Erythroblast (primary cell): ENCODE measurements around the gene PRICKLE2.

Source experiments
- GATA1 ChIP-seq: IDR thresholded peaks from 2 replicates; pipeline ENCODE4 v1.6.1; 2011; ENCODE audit warnings: low read depth, mild to moderate bottlenecking, control low read depth, low read length, moderate library complexity
- POLR2A ChIP-seq: IDR thresholded peaks from 2 replicates; pipeline ENCODE4 v1.6.1; 2011; ENCODE audit warnings: mild to moderate bottlenecking, low read length

DNA sequence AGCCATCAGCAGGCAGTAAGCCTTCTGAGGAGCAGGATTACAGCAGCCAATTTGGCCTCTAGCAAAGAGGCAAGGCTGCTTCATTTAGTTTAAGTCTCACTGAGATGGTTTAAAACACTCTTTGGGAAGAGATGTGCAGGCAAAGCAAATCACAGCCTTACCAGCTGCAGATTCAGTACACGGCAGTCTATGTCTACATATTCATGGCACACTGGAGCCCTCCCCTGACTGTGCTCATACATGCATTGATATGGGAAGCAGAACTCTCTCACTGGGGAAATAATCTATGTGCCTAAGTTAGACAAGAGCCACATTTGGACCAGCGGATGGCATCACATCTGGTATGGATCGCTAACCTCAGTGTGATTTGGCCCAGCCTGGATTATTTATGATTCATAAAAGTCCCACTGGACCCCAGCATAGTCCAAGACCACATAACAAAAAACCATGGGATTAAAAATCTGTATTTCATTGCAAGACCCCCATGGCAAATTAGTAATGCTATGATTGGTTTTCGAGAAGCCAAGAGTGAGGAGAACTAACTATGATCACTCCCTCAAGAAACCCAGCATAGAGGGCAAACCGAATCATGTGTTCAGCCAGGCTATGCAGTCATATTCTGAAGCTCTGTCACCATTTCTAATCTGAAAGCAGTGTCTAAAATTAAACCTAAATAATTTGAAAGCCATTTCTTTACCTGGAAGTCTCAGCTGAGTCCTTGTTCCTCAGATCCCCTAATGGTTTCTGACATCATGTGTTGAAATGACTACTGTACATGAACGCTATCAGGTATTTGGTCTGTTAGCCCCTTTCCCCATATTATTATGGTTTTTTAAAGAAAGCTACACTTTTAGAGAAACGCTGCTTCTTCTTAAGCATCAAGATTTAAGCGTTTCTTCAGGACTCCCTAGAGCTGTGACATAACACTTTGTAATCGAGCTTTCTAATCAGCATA, 1.2 kb downstream of the PRICKLE2 start:
- no peak for TF ChIP-seq POLR2A
- no peak for TF ChIP-seq GATA1
